ENCODE results near the gene ACE2.

ACE2 gene

GRCh38 chrX:15574017-15574416, 26.7 kb downstream of the ACE2 start:
- no peak for DNase-seq (ENCODE audit: low spot score)

GRCh38 chrX:15570145-15570544, 30.6 kb downstream of the ACE2 start:
- DNase-seq (ENCODE audit: low spot score): no peak

DNA sequence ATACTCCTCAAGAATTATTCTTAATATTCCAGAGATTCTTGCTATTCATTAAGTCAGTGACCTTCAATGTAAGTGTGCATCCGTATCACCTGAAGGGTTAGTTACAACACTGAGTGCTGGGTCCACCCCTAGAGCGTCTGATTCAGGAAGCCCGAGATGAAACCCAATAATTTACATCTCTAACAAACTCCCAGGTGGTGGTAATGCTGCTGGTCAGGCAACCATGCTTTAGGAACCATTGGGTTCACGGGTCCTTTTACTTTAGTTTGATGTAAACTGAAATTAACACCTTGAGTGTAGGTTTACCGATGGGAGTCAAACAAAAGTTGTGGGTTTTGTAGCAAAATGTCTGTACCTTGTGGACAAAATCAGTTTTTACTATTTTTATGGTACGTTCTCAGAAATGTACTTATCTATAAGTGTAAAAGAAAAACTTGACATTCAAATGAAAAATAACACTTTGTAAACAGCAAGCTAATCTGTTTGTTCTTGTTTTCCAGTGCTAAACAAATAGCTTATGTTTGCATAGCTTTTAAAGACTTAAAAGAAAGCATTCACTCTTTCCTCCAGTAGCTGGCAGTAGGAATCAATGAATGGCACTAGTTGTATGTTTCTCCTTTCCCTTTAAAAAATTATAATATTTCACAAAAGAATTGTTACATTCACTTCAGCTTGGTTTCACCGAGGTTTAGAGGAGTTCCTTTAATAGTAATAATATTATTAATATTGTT, 32.7 kb downstream of the ACE2 start:
- no peak for DNase-seq (ENCODE audit: low spot score)

DNA sequence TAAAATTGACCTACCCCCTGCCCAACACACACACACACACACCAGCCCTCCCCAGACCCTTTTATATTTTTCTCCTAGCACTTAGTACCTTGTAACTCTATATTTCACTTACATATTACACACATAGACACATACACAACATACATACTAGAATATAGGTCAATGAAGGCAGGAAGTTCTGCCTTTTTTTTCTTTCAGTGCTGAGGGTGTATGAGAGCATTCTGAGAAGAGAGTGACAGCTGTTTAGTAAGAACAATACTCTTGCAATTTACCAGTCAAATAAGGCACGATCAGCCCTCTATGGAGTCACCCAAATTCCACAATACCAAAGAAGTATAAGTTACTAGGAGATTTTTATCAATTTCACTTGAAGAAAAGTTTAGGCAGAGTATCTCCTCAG, 33.5 kb downstream of the ACE2 start:
- DNase-seq (ENCODE audit: low spot score): no peak

DNA sequence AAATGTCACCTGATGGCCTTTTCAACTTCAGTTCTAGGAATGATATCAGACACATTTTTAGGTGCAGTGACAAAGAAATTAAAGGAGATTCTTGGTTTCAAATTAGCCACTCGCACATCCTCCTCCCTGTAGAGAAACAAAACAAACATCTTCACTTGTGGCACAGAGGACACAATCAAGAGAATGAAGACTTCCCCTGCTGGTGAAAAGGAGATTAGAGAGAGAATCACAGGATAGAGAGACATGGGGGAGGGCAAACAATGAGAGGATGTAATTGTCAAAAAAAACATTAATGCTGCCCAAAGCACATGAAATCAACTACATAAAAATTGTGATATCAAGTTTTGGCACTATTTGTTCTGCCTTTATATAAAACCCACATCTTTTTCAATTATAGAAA, 34.5 kb downstream of the ACE2 start:
- DNase-seq (ENCODE audit: low spot score): no peak

DNA sequence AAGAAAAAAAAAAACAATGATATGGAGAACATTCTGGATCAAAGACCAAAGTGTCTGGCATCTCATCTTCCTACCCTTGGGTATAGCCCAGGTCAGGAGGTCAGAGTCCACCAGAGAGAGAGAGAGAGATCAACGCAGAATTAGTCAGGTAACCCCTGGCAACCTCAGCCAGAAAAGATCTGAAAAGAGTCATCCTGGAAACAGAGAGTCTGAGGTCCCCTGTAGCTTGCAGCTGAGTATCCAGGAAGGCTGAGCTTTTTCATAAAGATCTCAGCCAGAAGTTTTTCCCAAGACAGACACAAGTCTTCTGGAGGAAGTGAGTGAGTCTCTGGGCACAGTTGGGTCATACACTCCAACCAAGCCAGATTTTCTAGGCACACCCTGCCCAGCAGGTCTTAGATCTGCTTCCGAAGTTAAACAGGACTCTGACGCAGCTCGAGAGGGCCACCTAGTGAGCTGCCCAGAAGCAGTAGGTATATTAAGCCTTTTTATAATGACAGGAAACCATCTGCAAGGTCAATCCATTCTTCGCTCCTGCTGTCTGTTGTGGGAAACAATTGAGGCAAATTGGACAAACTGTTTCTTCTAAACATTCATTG, 35.7 kb downstream of the ACE2 start:
- DNase-seq (ENCODE audit: low spot score): peak; percentile 52

- DNase-seq (ENCODE audit: low spot score): no peak
Observed at GRCh38 chrX:15563056-15563455, 37.7 kb downstream of the ACE2 start.

- DNase-seq (ENCODE audit: low spot score): no peak
Observed at GRCh38 chrX:15560924-15561323, 39.8 kb downstream of the ACE2 start.

GRCh38 chrX:15559227-15559626, 41.5 kb downstream of the ACE2 start:
- no peak for DNase-seq (ENCODE audit: low spot score)

- DNase-seq (ENCODE audit: low spot score): no peak
Observed at GRCh38 chrX:15549189-15550012, 51.4 kb downstream of the ACE2 start.

DNA sequence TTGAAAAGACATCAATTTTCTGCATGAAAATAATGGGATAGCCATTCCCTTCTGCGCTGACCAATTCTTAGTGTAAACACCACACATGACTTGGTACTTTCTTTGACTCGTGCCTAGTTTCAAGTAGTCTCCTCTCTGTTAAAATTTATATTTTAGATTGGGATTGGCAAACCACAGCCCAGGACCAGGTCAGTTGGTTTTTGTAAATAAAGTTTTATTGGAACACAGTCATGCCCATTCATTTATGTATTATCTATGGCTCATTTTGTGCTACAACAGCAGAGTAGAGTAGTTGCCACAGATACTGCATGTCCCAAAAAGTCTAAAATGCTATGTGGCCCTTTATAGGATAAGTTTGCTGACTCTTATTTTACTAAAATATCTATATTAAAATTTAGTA, 53.4 kb downstream of the ACE2 start:
- DNase-seq (ENCODE audit: low spot score): no peak

GRCh38 chrX:15546745-15547144, 54.0 kb downstream of the ACE2 start:
- DNase-seq (ENCODE audit: low spot score): no peak

GRCh38 chrX:15530318-15530717, 70.4 kb downstream of the ACE2 start:
- no peak for DNase-seq (ENCODE audit: low spot score)

DNA sequence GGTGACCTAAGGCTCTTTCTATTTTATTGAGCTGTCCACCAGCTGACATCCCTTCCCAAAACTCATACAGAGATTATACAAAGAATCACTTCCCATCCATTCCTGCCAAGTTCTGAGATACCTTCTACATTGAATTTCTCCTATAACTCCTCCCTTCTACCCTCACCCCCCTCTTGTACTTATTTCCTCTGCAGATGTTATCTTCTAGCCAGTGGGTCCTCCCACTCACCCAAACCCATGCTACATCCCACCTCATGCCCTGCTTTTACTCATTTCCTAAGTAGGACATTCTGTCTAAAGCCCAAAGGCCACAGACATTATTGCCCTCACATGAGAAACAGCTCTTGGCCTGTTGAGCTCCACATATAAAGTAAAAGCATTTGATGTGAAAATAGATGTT, 71.6 kb downstream of the ACE2 start:
- DNase-seq (ENCODE audit: low spot score): no peak

GRCh38 chrX:15525664-15526416, 74.9 kb downstream of the ACE2 start:
- DNase-seq (ENCODE audit: low spot score): no peak

- DNase-seq (ENCODE audit: low spot score): no peak
Observed at GRCh38 chrX:15524417-15524816, 76.3 kb downstream of the ACE2 start.

- DNase-seq (ENCODE audit: low spot score): no peak
Observed at GRCh38 chrX:15523088-15523487, 77.7 kb downstream of the ACE2 start.

DNA sequence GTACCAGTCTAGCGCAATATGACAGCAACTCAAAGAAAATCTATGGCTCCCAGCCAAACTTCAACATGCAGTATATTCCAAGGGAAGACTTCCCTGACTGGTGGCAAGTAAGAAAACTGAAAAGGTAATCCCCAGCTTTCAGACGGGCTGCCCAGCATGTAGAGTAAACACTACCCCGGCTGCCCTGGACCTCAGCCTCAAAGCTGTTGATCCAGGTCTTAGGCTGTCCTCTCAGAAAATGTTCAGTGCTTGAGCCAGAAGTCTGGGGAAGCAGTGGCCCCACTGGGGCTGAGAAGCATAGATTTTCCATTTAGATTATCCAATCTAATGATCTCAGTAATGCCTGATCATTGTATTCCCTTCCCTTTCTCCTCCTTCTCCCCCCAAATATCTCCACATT, 78.3 kb downstream of the ACE2 start:
- no peak for DNase-seq (ENCODE audit: low spot score)

GRCh38 chrX:15515931-15516330, 84.8 kb downstream of the ACE2 start:
- DNase-seq (ENCODE audit: low spot score): no peak

DNA sequence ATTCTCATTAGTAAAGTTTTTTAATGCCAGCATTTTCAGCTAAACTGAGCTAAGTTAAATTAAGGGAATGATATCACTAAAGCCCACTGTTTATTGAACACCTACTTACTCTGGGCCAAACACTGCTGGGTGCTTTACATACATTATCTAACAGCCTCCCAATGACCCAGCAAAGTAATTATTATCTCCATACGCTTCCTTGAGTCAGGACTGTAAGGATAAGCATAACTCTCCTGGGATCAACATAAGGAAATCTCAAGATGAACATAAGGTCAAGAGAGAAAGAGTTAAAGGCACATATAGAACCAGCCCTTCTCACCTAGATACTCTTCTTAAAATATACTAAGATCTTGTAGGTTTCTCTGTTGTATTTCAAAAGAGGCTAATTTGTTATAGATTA, 86.5 kb downstream of the ACE2 start:
- no peak for DNase-seq (ENCODE audit: low spot score)

- DNase-seq (ENCODE audit: low spot score): no peak
Observed at GRCh38 chrX:15512401-15512965, 88.3 kb downstream of the ACE2 start.

- no peak for DNase-seq (ENCODE audit: low spot score)
Observed at GRCh38 chrX:15511563-15511962, 89.2 kb downstream of the ACE2 start.

Data from AG20443 (cell line).